Right cardiac atrium (tissue), 5 donors: ENCODE data around the gene MORC3. TPM values are rescaled to one million over a fixed set of nuclear protein-coding genes. Genes with fewer than 3 reads are reported as not detected.
"Not testable (repeated sequence)": the region's sequence is repeated elsewhere in the genome, so short reads cannot be mapped to it uniquely, and the experiment has no call there.

Experiments
- ATAC-seq, 2 donors: fragments of 200-7000 bp; cut with Tn5 transposase; one replicate each; pipeline versions ENCODE4 v1.8.0 to v1.9.1; 2020; ENCODE audit warnings: moderate library complexity in 2 of 2, mild to moderate bottlenecking in 1 of 2
- DNase-seq, 3 donors: peaks; one replicate each; pipeline ENCODE4 v3.0.0-alpha.2; 2020
- H3K27ac ChIP-seq: one replicate; pipeline ENCODE4 v1.5.1; 2013; ENCODE audit warnings: mild to moderate bottlenecking, low read length, control low read depth, moderate library complexity
- H3K27me3 ChIP-seq: one replicate; pipeline ENCODE4 v1.6.1; 2013; ENCODE audit not compliant: control insufficient read depth, insufficient read depth
- H3K4me1 ChIP-seq: one replicate; pipeline ENCODE4 v1.6.1; 2013; ENCODE audit warnings: low read length; ENCODE audit not compliant: control insufficient read depth, insufficient read depth
- H3K4me3 ChIP-seq: one replicate; pipeline ENCODE4 v1.5.1; 2013; ENCODE audit warnings: low read length, control low read depth
- H3K9me3 ChIP-seq: one replicate; pipeline ENCODE4 v1.6.1; 2013; ENCODE audit warnings: low read length; ENCODE audit not compliant: control insufficient read depth
- WGBS: extraction: QIAGEN DNeasy Blood & Tissue Kit; methylation state at CpG from one replicate; pipeline ENCODE4 v1.1.7; 2013; 5-methylcytosine and 5-hydroxymethylcytosine counted together
- intact Hi-C, 4 donors: fragments of 100-400 bp; cut with DNase I; formaldehyde crosslinking; loops; one replicate each; pipeline versions ENCODE4 v1.11.0 to v1.14.0; 2022 to 2023
- polyA plus RNA-seq: library from polyadenylated mRNA; stranded (reverse); fragments of 200-250 nt; gene quantifications from one replicate; pipeline ENCODE4 v1.2.3, GENCODE V29; 2013
- total RNA-seq, 4 donors: library from RNA; stranded (reverse); fragmentation: NEBNext Ultra II Directional; extraction: Animal tissue kit (Norgen Biotek cat#: 25700); gene quantifications; one replicate each; pipeline ENCODE4 v1.2.1, GENCODE V29; 2021
- donor health status: healthy with polysubstance abuse.
- donor health status: DM: no; HTN: yes; CAD: no.
- donor health status: DM: no; HTN: no; CAD: no.
- donor health status: DM: no; HTN: yes; CAD: no; lungs with severe emphysema.
- donor health status: DM: yes; HTN: yes; CAD: no.

The MORC3 gene
- total and polyA plus RNA-seq, 5 donors: 10.0 to 23.1 (median 20.8) TPM

GRCh38 chr21:36297938-36298572 is 21.9 kb upstream of the MORC3 start:
- 55% methylated on average over 10 of the region's 10 CpGs for WGBS
- ATAC-seq (peak; percentile 84 to 91), DNase-seq (peak in 2 of 3 donors; percentile 57 to 66)
- Histone ChIP-seq H3K27me3 (no peaks in the 10 kb centered on the region), H3K27ac (no peak overlapping the region), H3K4me3 (no peak overlapping the region), H3K4me1 (no peaks in the 10 kb centered on the region), H3K9me3 (no peaks in the 10 kb centered on the region)
- intact Hi-C loops: no loop called here

- Histone ChIP-seq H3K27ac (no peak overlapping the region), H3K4me1 (no peaks in the 10 kb centered on the region), H3K9me3 (no peaks in the 10 kb centered on the region), H3K27me3 (no peaks in the 10 kb centered on the region), H3K4me3 (no peak overlapping the region)
- DNase-seq (no peak), ATAC-seq (no peak)
- intact Hi-C loops: no loop called here
- 95% methylated on average over 6 of the region's 6 CpGs for WGBS
Measured at GRCh38 chr21:36306872-36307534, 13.0 kb upstream of the MORC3 start.

GRCh38 chr21:36310016-36310415 is 10.0 kb upstream of the MORC3 start:
- 90% methylated on average over 7 of the region's 7 CpGs for WGBS
- Histone ChIP-seq H3K27ac (no peak overlapping the region), H3K4me3 (no peak overlapping the region), H3K9me3 (no peaks in the 10 kb centered on the region), H3K4me1 (no peaks in the 10 kb centered on the region), H3K27me3 (no peaks in the 10 kb centered on the region)
- no peak for DNase-seq
- no peak for ATAC-seq
- intact Hi-C loops: no loop called here

GRCh38 chr21:36313446-36313845 is 6.6 kb upstream of the MORC3 start:
- H3K9me3 ChIP-seq, H3K4me1 ChIP-seq, H3K27ac ChIP-seq, DNase-seq, intact Hi-C loops, H3K27me3 ChIP-seq, ATAC-seq, H3K4me3 ChIP-seq: not testable (repeated sequence)
- WGBS: 88% methylated on average over 2 of the region's 2 CpGs

- DNase-seq, ATAC-seq, H3K9me3 ChIP-seq, H3K27me3 ChIP-seq, H3K4me3 ChIP-seq, intact Hi-C loops, H3K27ac ChIP-seq, H3K4me1 ChIP-seq: not testable (repeated sequence)
- WGBS: 92% methylated on average over 3 of the region's 3 CpGs
Measured at GRCh38 chr21:36316045-36316444, 4.0 kb upstream of the MORC3 start.

GRCh38 chr21:36316872-36317484 is 3.0 kb upstream of the MORC3 start:
- Histone ChIP-seq H3K4me3 (no peak overlapping the region), H3K9me3 (no peaks in the 10 kb centered on the region), H3K27me3 (no peaks in the 10 kb centered on the region), H3K4me1 (peaks cover 4% of the 10 kb centered on the region), H3K27ac (no peak overlapping the region)
- no peak for ATAC-seq
- DNase-seq: no peak
- WGBS: 86% methylated on average over 14 of the region's 14 CpGs
- intact Hi-C loops: no loop called here

- H3K27me3 ChIP-seq, H3K4me1 ChIP-seq, H3K9me3 ChIP-seq, intact Hi-C loops, ATAC-seq, H3K27ac ChIP-seq: not testable (repeated sequence)
- WGBS: 55% methylated on average over 17 of the region's 17 CpGs
- peak in 2 of 3 donors; percentile 66 to 73 for DNase-seq
- peak overlapping the region; percentile 17 for H3K4me3 ChIP-seq
Measured at GRCh38 chr21:36319406-36319766, 611 bp upstream of the MORC3 start.

- H3K9me3 ChIP-seq: no peaks in the 10 kb centered on the region
- WGBS: under 1% methylated on average over 62 of the region's 62 CpGs
- no peaks in the 10 kb centered on the region for H3K27me3 ChIP-seq
- ATAC-seq (peak; percentile 50 to 60), DNase-seq (peak in 1 of 3 donors; percentile 91)
- H3K4me3 ChIP-seq: peak overlapping the region; percentile 75
- H3K27ac ChIP-seq: peak overlapping the region; percentile 94
- H3K4me1 ChIP-seq: peaks cover 4% of the 10 kb centered on the region
- intact Hi-C loops: loop anchor here in 3 of 4 donors (10.0 kb wide), 2 partner anchors 166 to 176 kb away; partner anchors contain the start of gene DOP1B (in 1 of the 3)
Measured at GRCh38 chr21:36320421-36321324, 676 bp downstream of the MORC3 start.

- peaks cover 4% of the 10 kb centered on the region for H3K4me1 ChIP-seq
Measured at GRCh38 chr21:36321325-36322082, 1.5 kb downstream of the MORC3 start.

GRCh38 chr21:36322083-36322424 is 2.1 kb downstream of the MORC3 start:
- Histone ChIP-seq H3K27me3 (no peaks in the 10 kb centered on the region), H3K4me1 (peaks cover 4% of the 10 kb centered on the region), H3K4me3 (no peak overlapping the region), H3K9me3 (no peaks in the 10 kb centered on the region), H3K27ac (peak overlapping the region; percentile 50)
- DNase-seq (no peak), ATAC-seq (no peak)
- 71% methylated on average over 2 of the region's 2 CpGs for WGBS
- intact Hi-C loops: loop anchor here in 3 of 4 donors (10.0 kb wide), 2 partner anchors 167 to 177 kb away; partner anchors contain the start of gene DOP1B (in 1 of the 3)

More at GRCh38 chr21:36321325-36322082, 1.5 kb downstream of the MORC3 start:
- intact Hi-C loops: loop anchor here in 3 of 4 donors (10.0 kb wide), 2 partner anchors 167 to 177 kb away; partner anchors contain the start of gene DOP1B (in 1 of the 3)
- Histone ChIP-seq H3K4me3 (peak overlapping the region; percentile 75), H3K9me3 (no peaks in the 10 kb centered on the region), H3K27ac (peak overlapping the region; percentile 50), H3K27me3 (no peaks in the 10 kb centered on the region)
- DNase-seq (no peak), ATAC-seq (no peak)
- WGBS: 13% methylated on average over 8 of the region's 8 CpGs
